ENCODE results near the gene FILIP1L. TPM values are rescaled to one million over a fixed set of nuclear protein-coding genes. Genes with fewer than 3 reads are reported as not detected.

FILIP1L gene
- polyA plus RNA-seq, 2 donors: 2.6 to 6.9 TPM

- Histone ChIP-seq H3K36me3 (ENCODE audit: control insufficient read depth in 2 of 2, insufficient read depth in 2 of 2, low read length in 1 of 2) (no peaks in the 10 kb centered on the region), H3K27ac (ENCODE audit: low read depth in 2 of 2, low read length in 1 of 2) (peak overlapping the region; percentile 13 to 85), H3K4me1 (ENCODE audit: control insufficient read depth in 2 of 2, insufficient read depth in 2 of 2, low read length in 1 of 2) (no peaks in the 10 kb centered on the region), H3K9me3 (ENCODE audit: control insufficient read depth in 2 of 2, insufficient read depth in 1 of 2, low read depth in 1 of 2, low read length in 1 of 2) (no peaks in the 10 kb centered on the region), H3K27me3 (ENCODE audit: control insufficient read depth in 1 of 2, insufficient read depth in 2 of 2, low read length in 2 of 2) (no peaks in the 10 kb centered on the region), H3K4me3 (ENCODE audit: low read depth in 1 of 2, low read length in 2 of 2) (no peak overlapping the region)
- 56 to 57% methylated on average over 1 of the region's 1 CpG for WGBS, 2 donors
Measured at GRCh38 chr3:100041328-100041749, 73.0 kb downstream of the FILIP1L start.

GRCh38 chr3:100040451-100041225 is 73.7 kb downstream of the FILIP1L start:
- no peaks in the 10 kb centered on the region for H3K36me3 ChIP-seq (ENCODE audit: control insufficient read depth in 2 of 2, insufficient read depth in 2 of 2, low read length in 1 of 2)
- no peak overlapping the region for H3K4me3 ChIP-seq (ENCODE audit: low read depth in 1 of 2, low read length in 2 of 2)
- no peaks in the 10 kb centered on the region for H3K4me1 ChIP-seq (ENCODE audit: control insufficient read depth in 2 of 2, insufficient read depth in 2 of 2, low read length in 1 of 2)
- peak overlapping the region; percentile 13 to 85 for H3K27ac ChIP-seq (ENCODE audit: low read depth in 2 of 2, low read length in 1 of 2)
- H3K9me3 ChIP-seq (ENCODE audit: control insufficient read depth in 2 of 2, insufficient read depth in 1 of 2, low read depth in 1 of 2, low read length in 1 of 2): no peaks in the 10 kb centered on the region
- WGBS, 2 donors: 42 to 53% methylated on average over 3 of the region's 3 CpGs
- H3K27me3 ChIP-seq (ENCODE audit: control insufficient read depth in 1 of 2, insufficient read depth in 2 of 2, low read length in 2 of 2): no peaks in the 10 kb centered on the region

GRCh38 chr3:100039075-100039474 is 75.2 kb downstream of the FILIP1L start:
- no peak overlapping the region for H3K4me3 ChIP-seq (ENCODE audit: low read depth in 1 of 2, low read length in 2 of 2)
- H3K4me1 ChIP-seq (ENCODE audit: control insufficient read depth in 2 of 2, insufficient read depth in 2 of 2, low read length in 1 of 2): no peaks in the 10 kb centered on the region
- H3K27ac ChIP-seq (ENCODE audit: low read depth in 2 of 2, low read length in 1 of 2): no peak overlapping the region

GRCh38 chr3:100033903-100034471 is 80.3 kb downstream of the FILIP1L start:
- H3K27me3 ChIP-seq (ENCODE audit: control insufficient read depth in 1 of 2, insufficient read depth in 2 of 2, low read length in 2 of 2): no peaks in the 10 kb centered on the region
- H3K4me3 ChIP-seq (ENCODE audit: low read depth in 1 of 2, low read length in 2 of 2): no peak overlapping the region
- no peaks in the 10 kb centered on the region for H3K9me3 ChIP-seq (ENCODE audit: control insufficient read depth in 2 of 2, insufficient read depth in 1 of 2, low read depth in 1 of 2, low read length in 1 of 2)
- H3K4me1 ChIP-seq (ENCODE audit: control insufficient read depth in 2 of 2, insufficient read depth in 2 of 2, low read length in 1 of 2): no peaks in the 10 kb centered on the region
- H3K27ac ChIP-seq (ENCODE audit: low read depth in 2 of 2, low read length in 1 of 2): no peak overlapping the region
- no peaks in the 10 kb centered on the region for H3K36me3 ChIP-seq (ENCODE audit: control insufficient read depth in 2 of 2, insufficient read depth in 2 of 2, low read length in 1 of 2)
- WGBS, 2 donors: 78 to 81% methylated on average over 3 of the region's 3 CpGs

More at GRCh38 chr3:100039075-100039474, 75.2 kb downstream of the FILIP1L start:
- H3K9me3 ChIP-seq (ENCODE audit: control insufficient read depth in 2 of 2, insufficient read depth in 1 of 2, low read depth in 1 of 2, low read length in 1 of 2): no peaks in the 10 kb centered on the region
- H3K27me3 ChIP-seq (ENCODE audit: control insufficient read depth in 1 of 2, insufficient read depth in 2 of 2, low read length in 2 of 2): no peaks in the 10 kb centered on the region
- H3K36me3 ChIP-seq (ENCODE audit: control insufficient read depth in 2 of 2, insufficient read depth in 2 of 2, low read length in 1 of 2): no peaks in the 10 kb centered on the region

- H3K27me3 ChIP-seq (ENCODE audit: control insufficient read depth in 1 of 2, insufficient read depth in 2 of 2, low read length in 2 of 2): no peaks in the 10 kb centered on the region
- WGBS, 2 donors: 24 to 29% methylated on average over 1 of the region's 1 CpG
- H3K36me3 ChIP-seq (ENCODE audit: control insufficient read depth in 2 of 2, insufficient read depth in 2 of 2, low read length in 1 of 2): no peaks in the 10 kb centered on the region
- H3K27ac ChIP-seq (ENCODE audit: low read depth in 2 of 2, low read length in 1 of 2): peak overlapping the region in 1 of 2 donors; percentile 60
- H3K4me3 ChIP-seq (ENCODE audit: low read depth in 1 of 2, low read length in 2 of 2): no peak overlapping the region
- H3K4me1 ChIP-seq (ENCODE audit: control insufficient read depth in 2 of 2, insufficient read depth in 2 of 2, low read length in 1 of 2): no peaks in the 10 kb centered on the region
- H3K9me3 ChIP-seq (ENCODE audit: control insufficient read depth in 2 of 2, insufficient read depth in 1 of 2, low read depth in 1 of 2, low read length in 1 of 2): no peaks in the 10 kb centered on the region
Measured at GRCh38 chr3:100033184-100033583, 81.1 kb downstream of the FILIP1L start.

GRCh38 chr3:100032243-100032642 is 82.1 kb downstream of the FILIP1L start:
- Histone ChIP-seq H3K4me1 (ENCODE audit: control insufficient read depth in 2 of 2, insufficient read depth in 2 of 2, low read length in 1 of 2) (no peaks in the 10 kb centered on the region), H3K36me3 (ENCODE audit: control insufficient read depth in 2 of 2, insufficient read depth in 2 of 2, low read length in 1 of 2) (no peaks in the 10 kb centered on the region), H3K27me3 (ENCODE audit: control insufficient read depth in 1 of 2, insufficient read depth in 2 of 2, low read length in 2 of 2) (no peaks in the 10 kb centered on the region), H3K27ac (ENCODE audit: low read depth in 2 of 2, low read length in 1 of 2) (no peak overlapping the region), H3K4me3 (ENCODE audit: low read depth in 1 of 2, low read length in 2 of 2) (no peak overlapping the region), H3K9me3 (ENCODE audit: control insufficient read depth in 2 of 2, insufficient read depth in 1 of 2, low read depth in 1 of 2, low read length in 1 of 2) (no peaks in the 10 kb centered on the region)
- WGBS, 2 donors: 64 to 67% methylated on average over 5 of the region's 5 CpGs

- no peak overlapping the region for H3K27ac ChIP-seq (ENCODE audit: low read depth in 2 of 2, low read length in 1 of 2)
- no peaks in the 10 kb centered on the region for H3K36me3 ChIP-seq (ENCODE audit: control insufficient read depth in 2 of 2, insufficient read depth in 2 of 2, low read length in 1 of 2)
- H3K27me3 ChIP-seq (ENCODE audit: control insufficient read depth in 1 of 2, insufficient read depth in 2 of 2, low read length in 2 of 2): no peaks in the 10 kb centered on the region
- WGBS, 2 donors: 80 to 82% methylated on average over 1 of the region's 1 CpG
- H3K9me3 ChIP-seq (ENCODE audit: control insufficient read depth in 2 of 2, insufficient read depth in 1 of 2, low read depth in 1 of 2, low read length in 1 of 2): no peaks in the 10 kb centered on the region
- H3K4me3 ChIP-seq (ENCODE audit: low read depth in 1 of 2, low read length in 2 of 2): no peak overlapping the region
- H3K4me1 ChIP-seq (ENCODE audit: control insufficient read depth in 2 of 2, insufficient read depth in 2 of 2, low read length in 1 of 2): no peaks in the 10 kb centered on the region
Measured at GRCh38 chr3:100030914-100031425, 83.3 kb downstream of the FILIP1L start.

GRCh38 chr3:100030346-100030745 is 84.0 kb downstream of the FILIP1L start:
- Histone ChIP-seq H3K27ac (ENCODE audit: low read depth in 2 of 2, low read length in 1 of 2) (peak overlapping the region in 1 of 2 donors; percentile 70), H3K4me3 (ENCODE audit: low read depth in 1 of 2, low read length in 2 of 2) (no peak overlapping the region), H3K9me3 (ENCODE audit: control insufficient read depth in 2 of 2, insufficient read depth in 1 of 2, low read depth in 1 of 2, low read length in 1 of 2) (no peaks in the 10 kb centered on the region), H3K4me1 (ENCODE audit: control insufficient read depth in 2 of 2, insufficient read depth in 2 of 2, low read length in 1 of 2) (no peaks in the 10 kb centered on the region), H3K36me3 (ENCODE audit: control insufficient read depth in 2 of 2, insufficient read depth in 2 of 2, low read length in 1 of 2) (no peaks in the 10 kb centered on the region), H3K27me3 (ENCODE audit: control insufficient read depth in 1 of 2, insufficient read depth in 2 of 2, low read length in 2 of 2) (no peaks in the 10 kb centered on the region)
- 55 to 74% methylated on average over 3 of the region's 3 CpGs for WGBS, 2 donors

GRCh38 chr3:100029689-100030088 is 84.6 kb downstream of the FILIP1L start:
- H3K4me3 ChIP-seq (ENCODE audit: low read depth in 1 of 2, low read length in 2 of 2): no peak overlapping the region
- 37 to 47% methylated on average over 2 of the region's 2 CpGs for WGBS, 2 donors
- peaks cover 0 to under 1% of the 10 kb centered on the region in 2 donors for H3K4me1 ChIP-seq (ENCODE audit: control insufficient read depth in 2 of 2, insufficient read depth in 2 of 2, low read length in 1 of 2)
- H3K9me3 ChIP-seq (ENCODE audit: control insufficient read depth in 2 of 2, insufficient read depth in 1 of 2, low read depth in 1 of 2, low read length in 1 of 2): no peaks in the 10 kb centered on the region
- no peaks in the 10 kb centered on the region for H3K27me3 ChIP-seq (ENCODE audit: control insufficient read depth in 1 of 2, insufficient read depth in 2 of 2, low read length in 2 of 2)
- no peaks in the 10 kb centered on the region for H3K36me3 ChIP-seq (ENCODE audit: control insufficient read depth in 2 of 2, insufficient read depth in 2 of 2, low read length in 1 of 2)
- no peak overlapping the region for H3K27ac ChIP-seq (ENCODE audit: low read depth in 2 of 2, low read length in 1 of 2)

Measured in esophagus (tissue), 2 donors.